MG63 (cell line): ENCODE data around the gene CDCA4. TPM values are rescaled to one million over a fixed set of nuclear protein-coding genes. Genes with fewer than 3 reads are reported as not detected.

Source experiments
- DNase-seq: peaks from one replicate; pipeline ENCODE4 v3.0.0-alpha.2; 2020
- H3K27me3 ChIP-seq: fragments of 250-450 bp; sonication (Bioruptor Pico); 2 replicates; pipeline ENCODE4 v1.5.1; 2020; ENCODE audit warnings: mild to moderate bottlenecking, moderate library complexity
- H3K36me3 ChIP-seq: fragments of 250-450 bp; sonication (Bioruptor Pico); 2 replicates; pipeline ENCODE4 v1.5.1; 2020; ENCODE audit warnings: mild to moderate bottlenecking, moderate library complexity
- H3K4me3 ChIP-seq: fragments of 250-450 bp; sonication (Bioruptor Pico); 2 replicates; pipeline ENCODE4 v1.5.1; 2020; ENCODE audit warnings: mild to moderate bottlenecking, moderate library complexity
- H3K9me3 ChIP-seq: fragments of 250-450 bp; sonication (Bioruptor Pico); 2 replicates; pipeline ENCODE4 v1.5.1; 2020; ENCODE audit warnings: mild to moderate bottlenecking, moderate library complexity
- total RNA-seq: library from RNA; depleted of rRNA; stranded (reverse); fragments of >200 nt; shearing (Covaris generic); gene quantifications from 2 replicates; pipeline ENCODE4 v1.2.3, GENCODE V29; 2014; ENCODE audit warnings: low replicate concordance

Gene CDCA4
- total RNA-seq, 1 experiment from 2014 or later, result 49.7 TPM

GRCh38 chr14:105060751-105061427, 40.0 kb upstream of the CDCA4 start:
- Histone ChIP-seq H3K36me3 (no peaks in the 10 kb centered on the region), H3K9me3 (no peaks in the 10 kb centered on the region), H3K4me3 (no peak overlapping the region), H3K27me3 (no peaks in the 10 kb centered on the region)
- DNase-seq, result no peak

- H3K4me3 ChIP-seq, result no peak overlapping the region
- no peaks in the 10 kb centered on the region for H3K27me3 ChIP-seq
- no peaks in the 10 kb centered on the region for H3K36me3 ChIP-seq
- no peaks in the 10 kb centered on the region for H3K9me3 ChIP-seq
- DNase-seq, result no peak
Measured at GRCh38 chr14:105059925-105060565, 39.2 kb upstream of the CDCA4 start.

GRCh38 chr14:105059035-105059924, 38.4 kb upstream of the CDCA4 start:
- H3K4me3 ChIP-seq, result no peak overlapping the region
- H3K36me3 ChIP-seq, result no peaks in the 10 kb centered on the region
- no peaks in the 10 kb centered on the region for H3K9me3 ChIP-seq
- H3K27me3 ChIP-seq, result no peaks in the 10 kb centered on the region
- DNase-seq, result no peak

GRCh38 chr14:105058521-105059034, 37.7 kb upstream of the CDCA4 start:
- Histone ChIP-seq H3K36me3 (no peaks in the 10 kb centered on the region), H3K27me3 (no peaks in the 10 kb centered on the region), H3K4me3 (no peak overlapping the region), H3K9me3 (no peaks in the 10 kb centered on the region)
- DNase-seq, result no peak

GRCh38 chr14:105056303-105056831, 35.5 kb upstream of the CDCA4 start:
- Histone ChIP-seq H3K4me3 (no peak overlapping the region), H3K9me3 (no peaks in the 10 kb centered on the region), H3K36me3 (no peaks in the 10 kb centered on the region), H3K27me3 (no peaks in the 10 kb centered on the region)
- DNase-seq, result no peak

GRCh38 chr14:105055736-105056302, 34.9 kb upstream of the CDCA4 start:
- Histone ChIP-seq H3K4me3 (no peak overlapping the region), H3K36me3 (no peaks in the 10 kb centered on the region), H3K27me3 (no peaks in the 10 kb centered on the region), H3K9me3 (no peaks in the 10 kb centered on the region)
- DNase-seq, result no peak

- no peaks in the 10 kb centered on the region for H3K27me3 ChIP-seq
- H3K4me3 ChIP-seq, result no peak overlapping the region
- no peaks in the 10 kb centered on the region for H3K36me3 ChIP-seq
- DNase-seq, result no peak
- H3K9me3 ChIP-seq, result no peaks in the 10 kb centered on the region
Measured at GRCh38 chr14:105055334-105055733, 34.5 kb upstream of the CDCA4 start.

GRCh38 chr14:105053996-105054395, 33.1 kb upstream of the CDCA4 start:
- DNase-seq, result no peak
- Histone ChIP-seq H3K27me3 (no peaks in the 10 kb centered on the region), H3K9me3 (no peaks in the 10 kb centered on the region), H3K4me3 (no peak overlapping the region), H3K36me3 (no peaks in the 10 kb centered on the region)

GRCh38 chr14:105053421-105053820, 32.5 kb upstream of the CDCA4 start:
- DNase-seq, result no peak
- no peak overlapping the region for H3K4me3 ChIP-seq
- H3K9me3 ChIP-seq, result no peaks in the 10 kb centered on the region
- H3K27me3 ChIP-seq, result no peaks in the 10 kb centered on the region
- no peaks in the 10 kb centered on the region for H3K36me3 ChIP-seq

GRCh38 chr14:105052110-105052458, 31.2 kb upstream of the CDCA4 start:
- Histone ChIP-seq H3K9me3 (no peaks in the 10 kb centered on the region), H3K27me3 (no peaks in the 10 kb centered on the region), H3K4me3 (no peak overlapping the region), H3K36me3 (no peaks in the 10 kb centered on the region)
- DNase-seq, result no peak

- no peaks in the 10 kb centered on the region for H3K27me3 ChIP-seq
- H3K4me3 ChIP-seq, result no peak overlapping the region
- no peaks in the 10 kb centered on the region for H3K36me3 ChIP-seq
- no peak for DNase-seq
- no peaks in the 10 kb centered on the region for H3K9me3 ChIP-seq
Measured at GRCh38 chr14:105051182-105052109, 30.6 kb upstream of the CDCA4 start.

GRCh38 chr14:105050551-105050897, 29.6 kb upstream of the CDCA4 start:
- H3K4me3 ChIP-seq, result no peak overlapping the region
- no peaks in the 10 kb centered on the region for H3K9me3 ChIP-seq
- DNase-seq, result no peak
- no peaks in the 10 kb centered on the region for H3K36me3 ChIP-seq
- H3K27me3 ChIP-seq, result no peaks in the 10 kb centered on the region

- DNase-seq, result no peak
- Histone ChIP-seq H3K27me3 (no peaks in the 10 kb centered on the region), H3K36me3 (no peaks in the 10 kb centered on the region), H3K4me3 (no peak overlapping the region), H3K9me3 (no peaks in the 10 kb centered on the region)
Measured at GRCh38 chr14:105049753-105050550, 29.1 kb upstream of the CDCA4 start.

- Histone ChIP-seq H3K9me3 (no peaks in the 10 kb centered on the region), H3K4me3 (no peak overlapping the region), H3K36me3 (no peaks in the 10 kb centered on the region), H3K27me3 (no peaks in the 10 kb centered on the region)
- DNase-seq, result no peak
Measured at GRCh38 chr14:105047283-105048016, 26.6 kb upstream of the CDCA4 start.

- no peaks in the 10 kb centered on the region for H3K27me3 ChIP-seq
Measured at GRCh38 chr14:105046891-105047282, 26.0 kb upstream of the CDCA4 start.

More at GRCh38 chr14:105046891-105047282, 26.0 kb upstream of the CDCA4 start:
- H3K4me3 ChIP-seq, result no peak overlapping the region
- H3K36me3 ChIP-seq, result no peaks in the 10 kb centered on the region
- no peaks in the 10 kb centered on the region for H3K9me3 ChIP-seq
- DNase-seq, result no peak
